ENCODE results near the gene ZC3H8. TPM values are rescaled to one million over a fixed set of nuclear protein-coding genes. Genes with fewer than 3 reads are reported as not detected.

Gene ZC3H8
- total and polyA plus RNA-seq, 3 donors from 2014 or later: 10.6 to 26.5 (median 21.7) TPM

DNA sequence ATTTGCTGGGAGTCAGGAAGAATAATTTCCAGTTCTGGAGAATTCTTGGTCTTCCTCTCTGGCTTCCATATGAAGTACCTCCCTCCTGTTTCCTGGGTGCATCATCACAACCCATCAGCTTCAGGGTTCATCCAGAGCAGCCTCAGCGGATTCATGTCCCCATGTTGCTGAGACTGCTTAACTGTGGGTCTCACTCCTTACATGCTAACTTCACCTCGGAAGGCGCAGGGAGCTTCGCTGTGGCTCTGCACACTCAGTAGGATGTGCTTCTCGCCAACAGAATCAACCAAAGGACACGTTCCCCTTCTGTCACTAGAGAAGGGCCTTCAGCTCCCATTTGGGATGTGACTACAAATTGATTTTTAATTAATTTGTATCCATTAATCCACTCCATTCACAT lies 92.5 kb downstream of the ZC3H8 start:
- DNase-seq: no peak
- Histone ChIP-seq H3K36me3 (ENCODE audit: low read depth, missing control alignments) (no peaks in the 10 kb centered on the region), H3K27ac (no peak overlapping the region), H3K9me3 (no peaks in the 10 kb centered on the region), H3K4me3 (no peak overlapping the region), H3K4me1 (no peaks in the 10 kb centered on the region), H3K27me3 (no peaks in the 10 kb centered on the region)
- TF ChIP-seq, protein P1, sequence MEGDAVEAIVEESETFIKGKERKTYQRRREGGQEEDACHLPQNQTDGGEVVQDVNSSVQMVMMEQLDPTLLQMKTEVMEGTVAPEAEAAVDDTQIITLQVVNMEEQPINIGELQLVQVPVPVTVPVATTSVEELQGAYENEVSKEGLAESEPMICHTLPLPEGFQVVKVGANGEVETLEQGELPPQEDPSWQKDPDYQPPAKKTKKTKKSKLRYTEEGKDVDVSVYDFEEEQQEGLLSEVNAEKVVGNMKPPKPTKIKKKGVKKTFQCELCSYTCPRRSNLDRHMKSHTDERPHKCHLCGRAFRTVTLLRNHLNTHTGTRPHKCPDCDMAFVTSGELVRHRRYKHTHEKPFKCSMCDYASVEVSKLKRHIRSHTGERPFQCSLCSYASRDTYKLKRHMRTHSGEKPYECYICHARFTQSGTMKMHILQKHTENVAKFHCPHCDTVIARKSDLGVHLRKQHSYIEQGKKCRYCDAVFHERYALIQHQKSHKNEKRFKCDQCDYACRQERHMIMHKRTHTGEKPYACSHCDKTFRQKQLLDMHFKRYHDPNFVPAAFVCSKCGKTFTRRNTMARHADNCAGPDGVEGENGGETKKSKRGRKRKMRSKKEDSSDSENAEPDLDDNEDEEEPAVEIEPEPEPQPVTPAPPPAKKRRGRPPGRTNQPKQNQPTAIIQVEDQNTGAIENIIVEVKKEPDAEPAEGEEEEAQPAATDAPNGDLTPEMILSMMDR (IDR thresholded peaks at IDR 0.05): no peak
- no peak for TF ChIP-seq POLR2A (IDR thresholded peaks at IDR 0.05)
- intact Hi-C loops (cut with DNase I; ENCODE audit: low total_unique reads): no loop called here
- WGBS, 2 donors: 95% methylated on average over 6 of the region's 6 CpGs

Other genes starting within 250 kb of the ZC3H8 start
- gene TMEM87B, start 199.8 kb downstream of the ZC3H8 start, total RNA-seq: 10 to 100 TPM; 13.2 to 22.6 TPM
- 12.9 TPM for gene TMEM87B, start 199.8 kb downstream of the ZC3H8 start, polyA plus RNA-seq (ENCODE audit: insufficient read depth, low read depth, low replicate concordance)
- 1 to 10 TPM in 1 of 2 donors, under 1 TPM in 1; 0.79 to 3.3 TPM for gene FBLN7, start 116.7 kb downstream of the ZC3H8 start, total RNA-seq
- gene FBLN7, start 116.7 kb downstream of the ZC3H8 start, polyA plus RNA-seq (ENCODE audit: insufficient read depth, low read depth, low replicate concordance): 3.1 TPM
- gene ZC3H6, start 20.6 kb upstream of the ZC3H8 start, total RNA-seq: 10 to 100 TPM; 10.9 to 23.4 TPM
- 5.0 TPM for gene ZC3H6, start 20.6 kb upstream of the ZC3H8 start, polyA plus RNA-seq (ENCODE audit: insufficient read depth, low read depth, low replicate concordance)
- 10 to 100 TPM; 33.0 to 57.2 TPM for gene RGPD8, start 178.6 kb upstream of the ZC3H8 start, total RNA-seq
- 28.0 TPM for gene RGPD8, start 178.6 kb upstream of the ZC3H8 start, polyA plus RNA-seq (ENCODE audit: insufficient read depth, low read depth, low replicate concordance)
- gene TTL, start 227.1 kb upstream of the ZC3H8 start, total RNA-seq: 10 to 100 TPM; 11.4 to 14.3 TPM
- 12.2 TPM for gene TTL, start 227.1 kb upstream of the ZC3H8 start, polyA plus RNA-seq (ENCODE audit: insufficient read depth, low read depth, low replicate concordance)

All from testis (tissue), 3 donors.